ENCODE results near the gene VWA3B.
"Not testable (repeated sequence)": the region's sequence is repeated elsewhere in the genome, so short reads cannot be mapped to it uniquely, and the experiment has no call there.

The VWA3B gene

GRCh38 chr2:98128556-98129109 is 41.7 kb downstream of the VWA3B start:
- DNase-seq (ENCODE audit: low read depth in 2 of 2, low spot score in 1 of 2): no peak

- DNase-seq (ENCODE audit: low read depth in 2 of 2, low spot score in 1 of 2): not testable (repeated sequence)
Measured at GRCh38 chr2:98130073-98130472, 43.1 kb downstream of the VWA3B start.

- DNase-seq (ENCODE audit: low read depth in 2 of 2, low spot score in 1 of 2): no peak
Measured at GRCh38 chr2:98134172-98135005, 47.4 kb downstream of the VWA3B start.

GRCh38 chr2:98137196-98137595 is 50.2 kb downstream of the VWA3B start:
- no peak for DNase-seq (ENCODE audit: low read depth in 2 of 2, low spot score in 1 of 2)

GRCh38 chr2:98138978-98139377 is 52.0 kb downstream of the VWA3B start:
- not testable (repeated sequence) for DNase-seq (ENCODE audit: low read depth in 2 of 2, low spot score in 1 of 2)

GRCh38 chr2:98140210-98140609 is 53.2 kb downstream of the VWA3B start:
- DNase-seq (ENCODE audit: low read depth in 2 of 2, low spot score in 1 of 2): no peak

GRCh38 chr2:98142106-98142791 is 55.3 kb downstream of the VWA3B start:
- DNase-seq (ENCODE audit: low read depth in 2 of 2, low spot score in 1 of 2): no peak

GRCh38 chr2:98145070-98145469 is 58.1 kb downstream of the VWA3B start:
- no peak for DNase-seq (ENCODE audit: low read depth in 2 of 2, low spot score in 1 of 2)

GRCh38 chr2:98147900-98148299 is 60.9 kb downstream of the VWA3B start:
- not testable (repeated sequence) for DNase-seq (ENCODE audit: low read depth in 2 of 2, low spot score in 1 of 2)

GRCh38 chr2:98148595-98149332 is 61.8 kb downstream of the VWA3B start:
- DNase-seq (ENCODE audit: low read depth in 2 of 2, low spot score in 1 of 2): no peak

GRCh38 chr2:98149333-98149697 is 62.3 kb downstream of the VWA3B start:
- no peak for DNase-seq (ENCODE audit: low read depth in 2 of 2, low spot score in 1 of 2)

- no peak for DNase-seq (ENCODE audit: low read depth in 2 of 2, low spot score in 1 of 2)
Measured at GRCh38 chr2:98153481-98153880, 66.5 kb downstream of the VWA3B start.

- DNase-seq (ENCODE audit: low read depth in 2 of 2, low spot score in 1 of 2): no peak
Measured at GRCh38 chr2:98155291-98155690, 68.3 kb downstream of the VWA3B start.

GRCh38 chr2:98155716-98156115 is 68.7 kb downstream of the VWA3B start:
- DNase-seq (ENCODE audit: low read depth in 2 of 2, low spot score in 1 of 2): no peak

GRCh38 chr2:98156304-98156703 is 69.3 kb downstream of the VWA3B start:
- DNase-seq (ENCODE audit: low read depth in 2 of 2, low spot score in 1 of 2): no peak

GRCh38 chr2:98157557-98157956 is 70.6 kb downstream of the VWA3B start:
- no peak for DNase-seq (ENCODE audit: low read depth in 2 of 2, low spot score in 1 of 2)

GRCh38 chr2:98158305-98158704 is 71.3 kb downstream of the VWA3B start:
- DNase-seq (ENCODE audit: low read depth in 2 of 2, low spot score in 1 of 2): no peak

- DNase-seq (ENCODE audit: low read depth in 2 of 2, low spot score in 1 of 2): no peak
Measured at GRCh38 chr2:98160554-98160953, 73.6 kb downstream of the VWA3B start.

- DNase-seq (ENCODE audit: low read depth in 2 of 2, low spot score in 1 of 2): no peak
Measured at GRCh38 chr2:98161186-98161585, 74.2 kb downstream of the VWA3B start.

GRCh38 chr2:98164256-98164655 is 77.3 kb downstream of the VWA3B start:
- no peak for DNase-seq (ENCODE audit: low read depth in 2 of 2, low spot score in 1 of 2)

GRCh38 chr2:98165516-98166071 is 78.6 kb downstream of the VWA3B start:
- no peak for DNase-seq (ENCODE audit: low read depth in 2 of 2, low spot score in 1 of 2)
